DOHH2 (cell line): Measurements from ENCODE around the gene BICRA.

ENCODE experiments used
- EZH2phosphoT487 ChIP-seq: fragments of 200-600 bp; sonication (generic); IDR thresholded peaks from 2 replicates; pipeline ENCODE4 v1.6.1; 2017; ENCODE audit warnings: borderline replicate concordance, mild to moderate bottlenecking, antibody characterized with exemption, low read length, moderate library complexity, mixed read lengths
- TF ChIP-seq, protein P1 (sequence below): fragments of 200-600 bp; sonication (generic); IDR thresholded peaks from one replicate; pipeline ENCODE4 v1.5.1; 2014; ENCODE audit warnings: antibody characterized with exemption, mild to moderate bottlenecking, low read depth, low read length; ENCODE audit not compliant: poor library complexity, severe bottlenecking

- TF ChIP-seq, protein P1, sequence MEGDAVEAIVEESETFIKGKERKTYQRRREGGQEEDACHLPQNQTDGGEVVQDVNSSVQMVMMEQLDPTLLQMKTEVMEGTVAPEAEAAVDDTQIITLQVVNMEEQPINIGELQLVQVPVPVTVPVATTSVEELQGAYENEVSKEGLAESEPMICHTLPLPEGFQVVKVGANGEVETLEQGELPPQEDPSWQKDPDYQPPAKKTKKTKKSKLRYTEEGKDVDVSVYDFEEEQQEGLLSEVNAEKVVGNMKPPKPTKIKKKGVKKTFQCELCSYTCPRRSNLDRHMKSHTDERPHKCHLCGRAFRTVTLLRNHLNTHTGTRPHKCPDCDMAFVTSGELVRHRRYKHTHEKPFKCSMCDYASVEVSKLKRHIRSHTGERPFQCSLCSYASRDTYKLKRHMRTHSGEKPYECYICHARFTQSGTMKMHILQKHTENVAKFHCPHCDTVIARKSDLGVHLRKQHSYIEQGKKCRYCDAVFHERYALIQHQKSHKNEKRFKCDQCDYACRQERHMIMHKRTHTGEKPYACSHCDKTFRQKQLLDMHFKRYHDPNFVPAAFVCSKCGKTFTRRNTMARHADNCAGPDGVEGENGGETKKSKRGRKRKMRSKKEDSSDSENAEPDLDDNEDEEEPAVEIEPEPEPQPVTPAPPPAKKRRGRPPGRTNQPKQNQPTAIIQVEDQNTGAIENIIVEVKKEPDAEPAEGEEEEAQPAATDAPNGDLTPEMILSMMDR: no peak
- no peak for TF ChIP-seq EZH2phosphoT487
These were observed 55.2 kb downstream of the BICRA start for GRCh38 chr19:47663911-47664771.
